Suprapubic skin (tissue), 4 donors: ENCODE measurements around the gene CERS6. TPM values are rescaled to one million over a fixed set of nuclear protein-coding genes. Genes with fewer than 3 reads are reported as not detected.

Experiments
- DNase-seq, 2 donors: peaks; one replicate each; pipeline ENCODE4 v3.0.0-alpha.2; 2019; ENCODE audit warnings: low spot score in 2 of 2
- H3K27ac ChIP-seq: fragments of 200-600 bp; sonication (generic); one replicate; pipeline ENCODE4 v1.5.1; 2019
- H3K27me3 ChIP-seq: fragments of 200-600 bp; sonication (generic); one replicate; pipeline ENCODE4 v1.5.1; 2019
- H3K36me3 ChIP-seq: fragments of 200-600 bp; sonication (generic); one replicate; pipeline ENCODE4 v1.5.1; 2019
- H3K4me1 ChIP-seq: fragments of 200-600 bp; sonication (generic); one replicate; pipeline ENCODE4 v1.5.1; 2019
- H3K4me3 ChIP-seq: fragments of 200-600 bp; sonication (generic); one replicate; pipeline ENCODE4 v1.5.1; 2019; ENCODE audit warnings: mild to moderate bottlenecking
- H3K9me3 ChIP-seq: fragments of 200-600 bp; sonication (generic); one replicate; pipeline ENCODE4 v1.5.1; 2019
- EP300 ChIP-seq: sonication (generic); formaldehyde crosslinking; IDR thresholded peaks from one replicate; pipeline ENCODE4 v1.6.1; 2017; ENCODE audit warnings: antibody characterized with exemption
- POLR2A ChIP-seq, 2 donors: fragments of 450-650 bp; IDR thresholded peaks; one replicate each; pipeline ENCODE4 v1.6.1; 2017; ENCODE audit warnings: antibody characterized with exemption in 2 of 2, mild to moderate bottlenecking in 2 of 2, moderate library complexity in 2 of 2
- POLR2AphosphoS5 ChIP-seq, 3 donors: sonication (generic); formaldehyde crosslinking; IDR thresholded peaks; one replicate each; pipeline ENCODE4 v1.6.1; 2017; ENCODE audit warnings: antibody characterized with exemption in 3 of 3
- WGBS: methylation state at CpG from one replicate; pipeline ENCODE4 v1.1.5; 2018; 5-methylcytosine and 5-hydroxymethylcytosine counted together
- total RNA-seq, 4 donors: library from RNA; depleted of rRNA; stranded (reverse); fragments of >200 nt; gene quantifications; one replicate each; pipeline ENCODE4 v1.1.0, GENCODE V29; 2016
- TF ChIP-seq, protein P1 (sequence below), 2 donors: fragments of 200-600 bp in 1 of 2; fragments of 450-650 bp in 1 of 2; sonication (generic) in 1 of 2; IDR thresholded peaks; one replicate each; pipeline ENCODE4 v1.5.1; 2016 to 2019; ENCODE audit warnings: antibody characterized with exemption in 2 of 2, mild to moderate bottlenecking in 1 of 2, moderate library complexity in 1 of 2

CERS6 gene
- total RNA-seq, 4 donors from 2014 or later: 68.7 to 83.3 (median 77.0) TPM

DNA sequence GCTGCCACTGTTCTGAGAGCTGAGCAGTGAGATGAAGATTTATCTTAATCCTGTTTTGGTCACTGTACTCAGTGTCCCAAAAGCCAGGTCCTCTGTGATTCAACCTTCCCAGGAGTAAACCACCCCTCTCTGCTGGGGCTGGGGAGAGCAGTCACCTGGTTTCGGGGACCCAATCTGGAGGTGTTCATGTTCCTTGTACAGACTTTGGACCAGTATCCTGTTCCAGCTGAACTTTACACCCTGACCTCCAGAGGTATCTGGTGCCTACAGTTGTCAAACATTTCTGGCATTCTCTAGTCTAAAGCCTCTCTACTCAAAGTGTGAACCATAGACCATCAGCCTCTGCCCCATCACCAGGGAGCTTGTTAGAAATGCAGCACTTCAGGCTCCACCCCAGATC, 22.1 kb downstream of the CERS6 start:
- DNase-seq: no peak
- Histone ChIP-seq H3K27me3 (no peaks in the 10 kb centered on the region), H3K27ac (no peak overlapping the region), H3K4me3 (no peak overlapping the region), H3K9me3 (no peaks in the 10 kb centered on the region), H3K4me1 (peaks cover 13% of the 10 kb centered on the region), H3K36me3 (no peaks in the 10 kb centered on the region)
- TF ChIP-seq EP300: no peak
- TF ChIP-seq, protein P1, sequence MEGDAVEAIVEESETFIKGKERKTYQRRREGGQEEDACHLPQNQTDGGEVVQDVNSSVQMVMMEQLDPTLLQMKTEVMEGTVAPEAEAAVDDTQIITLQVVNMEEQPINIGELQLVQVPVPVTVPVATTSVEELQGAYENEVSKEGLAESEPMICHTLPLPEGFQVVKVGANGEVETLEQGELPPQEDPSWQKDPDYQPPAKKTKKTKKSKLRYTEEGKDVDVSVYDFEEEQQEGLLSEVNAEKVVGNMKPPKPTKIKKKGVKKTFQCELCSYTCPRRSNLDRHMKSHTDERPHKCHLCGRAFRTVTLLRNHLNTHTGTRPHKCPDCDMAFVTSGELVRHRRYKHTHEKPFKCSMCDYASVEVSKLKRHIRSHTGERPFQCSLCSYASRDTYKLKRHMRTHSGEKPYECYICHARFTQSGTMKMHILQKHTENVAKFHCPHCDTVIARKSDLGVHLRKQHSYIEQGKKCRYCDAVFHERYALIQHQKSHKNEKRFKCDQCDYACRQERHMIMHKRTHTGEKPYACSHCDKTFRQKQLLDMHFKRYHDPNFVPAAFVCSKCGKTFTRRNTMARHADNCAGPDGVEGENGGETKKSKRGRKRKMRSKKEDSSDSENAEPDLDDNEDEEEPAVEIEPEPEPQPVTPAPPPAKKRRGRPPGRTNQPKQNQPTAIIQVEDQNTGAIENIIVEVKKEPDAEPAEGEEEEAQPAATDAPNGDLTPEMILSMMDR (IDR thresholded peaks at IDR 0.05): no peak
- no peak for TF ChIP-seq POLR2AphosphoS5 (IDR thresholded peaks at IDR 0.05)
- TF ChIP-seq POLR2A (IDR thresholded peaks at IDR 0.05): no peak
- WGBS: 100% methylated on average over 1 of the region's 1 CpG

DNA sequence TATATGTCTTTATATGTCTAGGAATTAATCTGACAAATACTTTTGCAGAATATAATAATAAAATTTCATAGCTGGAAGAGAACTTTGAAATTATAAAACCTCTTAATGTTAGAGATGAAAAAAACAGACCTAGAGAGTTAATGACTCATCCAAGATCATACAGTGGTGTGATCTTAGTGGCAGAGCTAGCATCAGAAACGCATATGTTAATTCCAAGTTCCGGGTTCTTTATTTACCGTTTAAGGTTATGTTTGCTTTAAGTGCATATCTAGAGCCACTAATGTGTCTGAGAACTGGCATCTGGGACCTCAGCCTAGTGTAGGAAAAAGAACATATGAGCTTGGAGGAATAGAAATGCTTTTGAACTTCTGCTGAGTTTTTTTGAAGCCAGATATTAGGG, 24.3 kb downstream of the CERS6 start:
- Histone ChIP-seq H3K9me3 (no peaks in the 10 kb centered on the region), H3K4me3 (no peak overlapping the region), H3K4me1 (peaks cover 8% of the 10 kb centered on the region), H3K27ac (no peak overlapping the region), H3K27me3 (no peaks in the 10 kb centered on the region), H3K36me3 (no peaks in the 10 kb centered on the region)
- WGBS: 86% methylated on average over 3 of the region's 3 CpGs
- TF ChIP-seq, protein P1 (IDR thresholded peaks at IDR 0.05): no peak
- TF ChIP-seq POLR2A (IDR thresholded peaks at IDR 0.05): no peak
- no peak for TF ChIP-seq POLR2AphosphoS5 (IDR thresholded peaks at IDR 0.05)
- TF ChIP-seq EP300: no peak
- no peak for DNase-seq

DNA sequence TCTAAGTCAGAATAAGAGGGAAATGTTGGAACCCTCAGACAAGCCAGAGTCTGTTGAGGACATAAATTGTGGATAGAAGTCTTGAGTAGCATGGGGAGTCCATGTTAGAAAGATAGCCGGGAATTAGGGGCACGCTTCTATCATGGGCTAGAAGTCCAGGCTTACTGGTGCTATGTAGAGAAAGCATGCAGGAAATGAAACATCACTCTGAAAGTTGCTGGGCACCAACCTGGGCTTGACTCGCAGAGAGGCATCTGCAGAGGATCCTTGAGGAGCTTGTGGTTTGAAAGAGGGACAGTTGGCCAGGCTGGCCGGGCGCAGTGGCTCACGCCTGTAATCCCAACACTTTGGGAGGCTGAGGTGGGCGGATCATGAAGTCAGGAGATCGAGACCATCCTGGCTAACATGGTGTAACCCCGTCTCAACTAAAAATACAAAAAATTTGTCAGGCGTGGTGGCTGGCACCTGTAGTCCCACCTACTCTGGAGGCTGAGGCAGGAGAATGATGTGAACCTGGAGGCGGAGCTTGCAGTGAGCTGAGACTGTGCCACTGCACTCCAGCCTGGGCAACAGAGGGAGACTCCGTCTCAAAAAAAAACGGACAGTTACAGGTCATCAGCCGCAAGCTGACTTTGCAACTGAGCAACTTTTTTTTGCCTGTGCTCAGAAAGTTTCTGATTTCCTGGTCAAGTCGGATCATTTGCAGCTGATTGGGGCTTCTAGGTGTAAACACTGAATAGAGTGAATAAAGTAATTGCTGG, 24.9 kb downstream of the CERS6 start:
- Histone ChIP-seq H3K36me3 (no peaks in the 10 kb centered on the region), H3K9me3 (no peaks in the 10 kb centered on the region), H3K27me3 (no peaks in the 10 kb centered on the region), H3K4me3 (no peak overlapping the region), H3K4me1 (peaks cover 5% of the 10 kb centered on the region), H3K27ac (no peak overlapping the region)
- 91% methylated on average over 15 of the region's 15 CpGs for WGBS
- TF ChIP-seq EP300 (no peak), POLR2A (IDR thresholded peaks at IDR 0.05) (no peak)
- TF ChIP-seq, protein P1 (IDR thresholded peaks at IDR 0.05): no peak
- DNase-seq: no peak

DNA sequence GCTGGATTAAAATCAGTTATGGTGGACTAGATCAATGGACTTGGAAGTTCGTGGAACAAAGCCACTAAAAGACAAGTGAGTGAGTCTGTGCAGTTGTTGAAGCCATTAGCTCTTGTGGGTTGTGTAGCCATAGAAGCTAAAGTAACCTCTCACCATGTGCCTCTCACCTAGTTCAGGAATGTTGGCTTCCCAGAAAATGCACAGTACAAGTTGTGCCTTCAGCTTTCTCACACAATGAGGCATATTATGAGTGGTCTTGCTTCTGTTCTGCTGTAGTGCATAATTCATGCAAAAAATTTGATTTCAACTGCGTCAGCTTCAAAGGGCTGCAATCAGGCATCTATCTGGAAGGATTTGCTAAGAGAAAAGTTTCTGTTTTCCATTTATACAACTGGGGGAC, 26.2 kb downstream of the CERS6 start:
- no peaks in the 10 kb centered on the region for H3K9me3 ChIP-seq
- 42% methylated on average over 2 of the region's 2 CpGs for WGBS
- no peak for TF ChIP-seq POLR2AphosphoS5 (IDR thresholded peaks at IDR 0.05)
- no peak for TF ChIP-seq POLR2A (IDR thresholded peaks at IDR 0.05)
- TF ChIP-seq EP300: no peak
- TF ChIP-seq, protein P1 (IDR thresholded peaks at IDR 0.05): no peak
- H3K36me3 ChIP-seq: no peaks in the 10 kb centered on the region
- no peak overlapping the region for H3K4me3 ChIP-seq
- H3K27ac ChIP-seq: no peak overlapping the region
- no peak for DNase-seq
- peaks cover 3% of the 10 kb centered on the region for H3K4me1 ChIP-seq
- no peaks in the 10 kb centered on the region for H3K27me3 ChIP-seq

DNA sequence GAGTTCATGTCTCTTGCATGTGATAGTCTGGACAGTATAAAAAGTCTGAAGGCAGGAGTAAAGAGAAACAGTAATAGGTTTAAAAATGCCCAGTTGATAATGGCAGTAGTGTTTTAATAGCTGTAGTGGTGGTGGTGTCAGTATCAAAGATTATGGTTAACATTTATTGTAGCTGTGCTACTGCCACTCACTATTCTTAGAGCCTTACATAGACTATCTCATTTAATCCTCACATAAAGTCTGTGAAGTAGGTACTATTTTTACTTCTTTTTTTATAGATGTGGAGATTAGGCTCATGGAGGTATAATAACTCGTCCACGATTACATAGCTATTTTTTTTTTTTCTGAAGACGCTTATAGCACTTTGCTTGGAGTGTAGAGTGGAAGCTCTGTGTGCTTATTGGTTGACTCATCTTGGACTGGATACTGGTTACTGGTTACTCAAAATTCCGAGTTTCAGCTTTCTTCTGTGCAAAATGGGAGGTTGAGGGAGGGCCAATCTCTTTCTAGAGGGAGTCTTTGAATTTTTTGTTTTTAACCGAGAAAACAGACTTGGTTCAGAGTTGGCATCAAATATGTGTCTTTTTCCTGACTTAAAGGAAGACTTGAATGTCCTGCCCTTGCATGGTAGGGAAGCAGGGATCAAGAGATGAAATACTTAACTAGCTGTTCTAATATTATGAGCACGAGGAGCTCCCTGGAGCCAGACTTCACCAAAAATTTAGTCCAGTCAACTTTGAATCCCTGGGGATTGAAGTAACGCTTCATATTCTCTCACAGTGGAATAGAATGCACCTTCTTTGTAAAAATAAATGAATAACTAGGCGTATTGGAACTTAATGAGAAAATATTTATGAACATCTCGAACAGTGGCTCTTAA, 27.1 kb downstream of the CERS6 start:
- H3K9me3 ChIP-seq: no peaks in the 10 kb centered on the region
- TF ChIP-seq POLR2AphosphoS5 (IDR thresholded peaks at IDR 0.05): no peak
- TF ChIP-seq POLR2A (IDR thresholded peaks at IDR 0.05): no peak
- TF ChIP-seq, protein P1 (IDR thresholded peaks at IDR 0.05): no peak
- TF ChIP-seq EP300: no peak

More for the DNA sequence above, 27.1 kb downstream of the CERS6 start:
- no peak overlapping the region for H3K27ac ChIP-seq
- DNase-seq: no peak
- H3K36me3 ChIP-seq: no peaks in the 10 kb centered on the region
- 89% methylated on average over 9 of the region's 9 CpGs for WGBS
- H3K4me3 ChIP-seq: no peak overlapping the region
- H3K4me1 ChIP-seq: peaks cover 3% of the 10 kb centered on the region
- H3K27me3 ChIP-seq: no peaks in the 10 kb centered on the region
